Fibroblast of peridontal ligament (primary cell): ENCODE data around the gene BICRAL.
"Not testable (repeated sequence)": the region's sequence is repeated elsewhere in the genome, so short reads cannot be mapped to it uniquely, and the experiment has no call there.

Experiments used
- DNase-seq: peaks from one replicate; pipeline ENCODE4 v3.0.0-alpha.2; 2010; ENCODE audit errors: extremely low read depth

The BICRAL gene

GRCh38 chr6:42762426-42762859, 19.4 kb upstream of the BICRAL start:
- no peak for DNase-seq

DNA sequence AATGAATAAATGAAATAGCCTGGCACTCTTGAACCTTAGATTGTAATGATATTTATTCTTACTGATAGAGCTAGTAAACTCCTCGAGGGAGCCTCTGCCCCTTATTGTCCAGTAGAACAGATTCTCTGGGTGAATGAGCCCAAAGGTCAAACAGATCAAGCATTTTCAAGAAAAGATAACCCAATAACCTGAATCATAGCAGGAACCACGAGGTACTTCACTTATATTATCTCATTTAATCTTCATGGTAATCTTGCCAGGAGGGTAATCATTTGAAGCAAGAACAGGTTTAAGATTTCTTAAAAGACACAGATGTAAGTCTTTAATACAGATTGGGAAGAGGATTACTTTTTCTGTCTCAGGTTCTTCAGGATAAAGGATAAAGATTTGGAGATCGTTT, 18.9 kb upstream of the BICRAL start:
- DNase-seq = no peak

DNA sequence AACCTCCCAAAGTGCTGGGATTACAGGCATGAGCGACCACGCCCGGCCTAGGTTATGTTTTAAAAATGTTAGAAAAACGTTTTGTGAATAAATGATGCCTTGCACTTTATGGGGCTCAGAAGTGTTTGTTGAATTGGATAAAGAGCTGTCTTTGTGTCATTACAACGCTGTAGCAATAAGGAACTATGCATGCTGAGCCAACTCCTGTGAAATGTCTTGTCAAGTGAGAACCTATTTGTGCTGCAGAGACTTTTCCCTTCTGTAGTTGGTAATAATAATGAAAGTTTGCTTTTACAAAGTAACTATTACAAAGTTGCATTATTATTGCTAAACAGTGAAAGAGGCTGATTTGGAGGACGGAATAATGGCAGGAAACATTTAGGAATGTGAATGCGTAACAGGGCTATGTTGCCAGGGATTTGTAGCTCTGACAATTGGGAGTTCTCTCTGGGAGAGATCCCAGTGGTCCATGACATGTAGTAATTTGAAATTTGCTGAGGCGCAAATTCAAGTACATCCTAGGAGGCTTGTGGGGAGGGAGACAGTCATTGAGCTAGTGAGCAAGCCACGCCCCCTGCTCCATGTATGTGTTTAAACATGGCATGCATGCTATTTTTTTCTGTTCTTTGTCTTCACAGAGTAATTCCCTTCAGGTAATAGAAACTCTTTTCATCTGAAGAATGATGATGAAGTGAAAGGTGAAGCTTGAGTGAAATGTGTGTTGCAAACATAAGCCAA, 16.8 kb upstream of the BICRAL start:
- no peak for DNase-seq

GRCh38 chr6:42766163-42766670, 15.6 kb upstream of the BICRAL start:
- DNase-seq = peak; percentile 63

DNA sequence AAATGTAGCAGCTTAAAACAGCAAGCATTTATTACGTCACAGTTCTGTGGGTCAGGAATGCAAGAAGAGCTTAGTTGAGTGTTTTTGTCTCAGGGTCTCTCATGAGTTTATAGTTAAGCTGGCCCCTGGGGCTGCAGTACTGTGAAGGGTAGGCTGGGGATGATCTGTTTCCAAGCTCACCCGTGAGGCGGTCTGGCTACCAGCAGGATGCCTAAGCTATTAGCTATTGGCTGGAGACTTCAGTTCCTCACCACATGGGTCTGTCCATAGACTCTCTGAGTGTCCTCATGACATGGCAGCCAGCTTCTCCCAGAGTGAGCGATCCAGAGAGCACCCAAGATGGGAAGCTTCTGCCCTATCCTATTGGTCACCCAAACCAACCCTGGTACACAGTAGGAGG, 12.8 kb upstream of the BICRAL start:
- DNase-seq = no peak

- no peak for DNase-seq
Measured at GRCh38 chr6:42769836-42770235, 12.0 kb upstream of the BICRAL start.

DNA sequence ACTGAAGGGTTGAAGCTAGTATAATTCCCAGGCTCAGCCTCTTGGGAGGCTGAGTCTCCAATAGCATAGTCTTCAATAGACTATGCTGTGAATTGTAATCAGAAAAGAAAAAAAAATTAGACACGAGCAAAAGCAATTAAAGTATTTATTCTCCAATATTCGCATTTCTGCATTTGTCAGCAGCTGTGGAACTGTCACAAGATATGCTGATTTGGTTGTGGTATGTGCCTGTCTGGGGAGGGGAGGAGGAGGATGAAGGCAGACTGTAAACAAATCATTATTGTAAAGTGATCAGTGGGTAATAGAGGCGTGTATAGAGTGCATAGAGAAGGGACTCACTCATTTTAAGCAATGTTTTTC, 10.1 kb upstream of the BICRAL start:
- no peak for DNase-seq

- DNase-seq = no peak
Measured at GRCh38 chr6:42774201-42774600, 7.7 kb upstream of the BICRAL start.

DNA sequence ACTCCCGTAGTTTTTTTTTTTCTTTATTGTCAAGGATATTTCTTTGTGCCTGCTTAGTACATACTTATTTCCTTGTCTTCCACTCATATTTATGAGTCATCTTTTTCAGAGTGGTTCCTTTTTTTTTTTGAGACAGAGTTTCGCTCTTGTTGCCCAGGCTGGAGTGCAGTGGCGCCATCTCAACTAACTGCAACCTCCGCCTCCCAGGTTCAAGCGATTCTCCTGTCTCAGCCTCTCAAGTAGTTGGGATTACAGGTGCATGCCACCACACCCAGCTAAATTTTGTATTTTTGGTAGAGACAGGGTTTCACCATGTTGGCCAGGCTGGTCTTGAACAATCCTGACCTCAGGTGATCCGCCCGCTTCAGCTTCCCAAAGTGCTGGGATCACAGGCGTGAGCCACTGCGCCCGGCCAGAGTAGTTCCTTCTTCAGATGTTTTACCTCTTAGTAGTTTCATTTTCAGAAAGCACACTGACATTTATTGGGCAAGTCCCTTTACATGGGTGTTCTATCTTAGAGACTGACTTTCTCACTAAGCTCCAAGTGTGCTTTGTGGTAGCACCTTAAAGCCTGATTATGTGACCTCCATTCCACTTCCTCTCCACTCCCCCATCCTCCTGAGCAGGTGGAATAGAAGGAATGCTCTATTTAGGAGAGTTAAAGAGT, 6.9 kb upstream of the BICRAL start:
- DNase-seq = not testable (repeated sequence)

DNA sequence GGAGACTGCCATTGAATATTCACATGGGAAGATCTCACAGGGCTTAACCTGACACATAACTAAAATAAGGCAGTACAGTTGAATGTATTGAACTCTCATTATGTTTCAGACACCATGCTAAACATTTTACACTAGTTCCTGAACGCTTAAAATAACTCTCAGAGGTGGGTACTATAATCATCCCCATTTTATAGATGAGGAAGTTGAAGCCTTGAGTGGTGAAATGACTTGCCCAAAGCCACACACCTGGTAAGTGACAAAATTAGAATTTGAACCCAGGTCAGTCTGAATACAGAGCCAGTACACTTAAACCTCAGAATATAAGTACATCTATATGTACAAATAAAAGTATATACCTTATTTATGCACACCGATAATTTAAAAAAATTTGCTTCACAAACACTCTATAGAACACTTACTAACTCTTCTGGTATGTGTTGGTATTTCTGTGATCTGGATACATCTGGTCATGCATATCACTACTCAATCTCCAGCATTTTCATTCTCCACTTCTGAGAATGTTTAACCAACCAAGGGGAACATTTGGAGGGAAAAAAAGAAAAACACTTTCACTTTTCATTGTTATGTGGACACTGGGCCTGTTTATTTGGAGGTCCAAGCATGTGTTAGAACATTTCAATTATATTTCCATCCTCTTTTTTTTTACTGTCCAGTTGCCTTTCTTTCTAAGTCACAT, 4.6 kb upstream of the BICRAL start:
- DNase-seq = peak; percentile 71

GRCh38 chr6:42778122-42778521, 3.7 kb upstream of the BICRAL start:
- DNase-seq = no peak

GRCh38 chr6:42779521-42779920, 2.3 kb upstream of the BICRAL start:
- DNase-seq = no peak

DNA sequence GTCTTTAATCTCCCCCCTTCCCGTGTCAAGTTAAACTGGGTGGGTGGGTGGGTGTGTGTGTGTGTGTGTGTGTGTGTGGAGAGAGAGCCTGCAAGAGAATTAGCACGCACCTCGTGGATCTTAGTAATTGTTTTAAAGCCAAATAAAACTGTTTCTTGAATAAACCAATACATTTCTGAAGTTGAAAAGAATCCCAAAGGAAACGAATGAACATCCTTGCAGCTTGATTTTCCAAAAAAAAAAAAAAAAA, 381 bp upstream of the BICRAL start:
- peak; percentile 47 for DNase-seq

GRCh38 chr6:42782689-42783176, 881 bp downstream of the BICRAL start:
- peak; percentile 90 for DNase-seq

GRCh38 chr6:42783177-42783875, 1.5 kb downstream of the BICRAL start:
- peak; percentile 71 for DNase-seq

GRCh38 chr6:42783876-42784642, 2.2 kb downstream of the BICRAL start:
- DNase-seq = peak; percentile 54

DNA sequence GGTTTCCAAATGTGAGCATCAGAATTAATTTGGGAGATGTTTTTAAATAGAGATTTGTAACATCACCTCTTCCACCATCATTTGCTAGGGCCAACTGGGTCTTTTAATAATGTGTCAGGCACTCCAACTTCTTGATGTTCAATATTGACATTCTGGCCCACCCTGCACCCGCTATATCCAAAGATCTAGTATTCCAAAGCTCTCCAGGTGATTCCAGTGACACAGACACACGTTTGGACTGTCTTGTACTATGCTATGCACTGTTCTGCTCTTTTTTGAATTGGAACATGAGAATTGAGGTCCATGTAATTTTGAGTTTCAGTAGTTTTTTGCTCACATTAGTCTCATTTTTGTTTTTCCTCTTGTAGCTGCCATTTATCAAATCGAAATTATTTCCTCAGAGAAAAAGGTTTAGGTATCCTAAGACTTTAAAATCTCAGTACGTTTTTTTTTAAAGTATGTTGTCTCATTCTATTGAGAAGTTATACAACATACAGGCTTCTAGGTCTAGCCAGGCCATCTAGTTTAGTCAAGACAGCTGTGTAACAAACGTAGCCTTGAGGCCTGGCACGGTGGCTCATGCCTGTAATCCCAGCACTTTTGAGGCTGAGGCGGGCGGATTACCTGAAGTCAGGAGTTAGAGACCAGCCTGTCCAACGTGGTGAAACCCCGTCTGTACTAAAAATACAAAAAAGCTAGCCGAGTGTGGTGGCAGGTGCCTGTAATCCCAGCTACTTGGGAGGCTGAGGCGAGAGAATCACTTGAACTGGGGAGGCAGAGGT, 3.1 kb downstream of the BICRAL start:
- DNase-seq = no peak

DNA sequence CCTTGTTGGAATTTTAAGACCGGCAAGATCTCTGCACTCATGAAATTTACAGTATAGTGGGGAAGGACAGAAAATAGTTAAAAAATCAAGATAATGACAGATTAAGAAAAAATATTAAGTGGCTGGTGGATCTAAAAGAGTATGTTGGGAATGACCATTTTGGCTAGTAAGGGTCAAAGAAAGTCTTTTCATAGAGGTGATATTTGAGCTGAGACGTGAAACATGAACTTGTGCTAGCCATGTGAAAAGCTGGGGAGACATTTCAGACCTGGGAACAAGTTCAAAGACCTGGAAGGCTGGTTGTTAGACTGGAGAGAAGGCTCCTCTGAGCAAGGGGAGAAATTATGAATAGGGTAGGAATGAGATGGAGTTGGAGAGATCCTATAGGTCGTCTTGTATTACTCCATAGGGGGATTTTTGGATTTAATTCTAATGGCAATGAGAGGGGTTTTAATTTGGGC, 4.7 kb downstream of the BICRAL start:
- no peak for DNase-seq

DNA sequence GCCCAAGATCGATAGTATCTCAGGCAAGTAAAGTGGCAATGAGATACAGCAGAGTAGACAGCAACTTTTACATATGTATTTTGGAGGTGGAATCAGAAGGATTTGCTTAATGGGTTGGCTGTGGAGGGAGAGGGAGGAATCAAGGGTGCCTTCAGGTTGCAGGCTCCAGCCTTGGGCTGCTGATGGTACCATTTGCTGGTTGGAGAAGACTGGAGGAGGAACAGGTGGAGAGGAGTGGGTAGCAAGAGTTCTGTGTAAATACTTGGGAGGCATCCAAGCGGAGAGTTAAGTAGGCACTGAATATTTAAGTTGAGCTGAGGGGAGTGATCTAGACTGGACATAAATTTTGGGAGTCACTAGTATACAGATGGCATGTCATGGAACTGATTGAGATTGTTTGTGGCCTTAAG, 5.2 kb downstream of the BICRAL start:
- no peak for DNase-seq

DNA sequence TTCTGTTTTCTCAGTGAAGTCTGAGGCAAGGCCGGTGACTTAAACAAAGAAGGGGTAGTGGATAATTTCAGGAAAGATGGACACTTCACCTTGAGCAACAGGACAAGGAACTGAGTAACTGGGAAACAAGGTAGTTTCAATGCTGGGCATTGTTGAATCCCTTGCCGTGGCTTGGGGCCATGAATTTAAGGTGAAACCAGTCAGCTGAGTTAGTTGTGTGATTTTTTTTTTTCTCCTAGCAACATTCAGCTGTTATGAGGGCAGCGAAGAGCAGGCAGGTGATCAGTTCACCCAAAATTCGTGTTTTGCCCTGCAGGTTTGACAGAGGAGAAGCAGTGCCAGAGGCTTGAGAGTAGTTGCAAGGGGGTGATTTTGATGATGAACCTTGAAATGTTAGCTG, 6.8 kb downstream of the BICRAL start:
- DNase-seq = no peak
